LNCaP clone FGC (cell line): ENCODE measurements around the gene ALPI.
"Not testable (repeated sequence)": the region's sequence is repeated elsewhere in the genome, so short reads cannot be mapped to it uniquely, and the experiment has no call there.

Experiments used
- DNase-seq: peaks from one replicate; pipeline ENCODE4 v3.0.0-alpha.2; 2011; ENCODE audit warnings: low read depth
- H3K4me3 ChIP-seq: 2 replicates; pipeline ENCODE4 v1.5.1; 2011; ENCODE audit warnings: mild to moderate bottlenecking, low read depth, low read length, control low read depth
- CTCF ChIP-seq: IDR thresholded peaks from 2 replicates; pipeline ENCODE4 v1.5.1; 2012; ENCODE audit warnings: mild to moderate bottlenecking; ENCODE audit not compliant: control insufficient read depth, insufficient read depth; ENCODE audit errors: extremely low read depth

Gene ALPI

GRCh38 chr2:232447638-232448303, 8.2 kb upstream of the ALPI start:
- TF ChIP-seq CTCF = no peak
- no peak overlapping the region for H3K4me3 ChIP-seq
- no peak for DNase-seq

GRCh38 chr2:232448304-232448690, 7.7 kb upstream of the ALPI start:
- TF ChIP-seq CTCF = no peak
- no peak for DNase-seq
- H3K4me3 ChIP-seq = no peak overlapping the region

DNA sequence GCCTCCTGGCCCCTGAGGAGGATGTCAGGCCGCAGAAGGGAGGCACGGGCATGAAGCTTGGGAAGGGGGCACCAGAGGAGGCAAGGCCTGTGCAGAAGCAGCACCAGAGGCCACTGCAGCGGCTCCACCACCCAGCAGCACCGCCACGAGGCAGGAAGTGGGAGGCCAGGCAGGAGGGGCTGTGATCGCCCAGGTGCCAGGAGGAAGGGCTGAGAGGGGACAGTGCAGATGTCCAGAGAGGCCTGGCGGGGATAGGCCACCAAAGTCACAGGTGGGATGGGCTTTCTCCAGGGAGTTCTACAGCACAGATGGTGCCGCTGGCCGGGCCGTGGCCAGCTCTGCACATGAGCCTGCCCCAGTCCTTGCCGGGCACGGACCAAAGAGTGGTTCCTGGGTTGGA, 6.0 kb upstream of the ALPI start:
- no peak for DNase-seq
- no peak for TF ChIP-seq CTCF
- no peak overlapping the region for H3K4me3 ChIP-seq

DNA sequence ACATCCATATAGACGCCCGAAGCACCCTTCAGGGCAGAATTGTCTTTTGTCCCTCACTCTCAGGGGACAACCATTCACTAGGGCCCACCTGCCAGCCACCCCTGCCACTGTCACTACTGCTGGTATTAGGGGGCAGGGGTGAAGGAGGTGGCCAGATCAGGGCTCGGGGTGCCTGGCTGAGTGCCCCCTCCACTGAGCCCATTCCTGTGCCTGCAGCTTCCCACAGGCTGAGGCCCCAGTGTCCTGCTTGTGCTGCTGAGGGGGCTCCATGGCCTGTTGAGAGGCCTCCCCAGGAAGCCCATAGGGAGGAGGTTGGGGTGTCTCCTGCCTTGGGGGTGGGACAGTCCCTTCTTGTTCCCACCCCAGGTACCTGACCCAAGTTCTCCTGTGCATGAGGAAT, 4.3 kb upstream of the ALPI start:
- H3K4me3 ChIP-seq, DNase-seq: not testable (repeated sequence)

GRCh38 chr2:232454630-232455029, 1.3 kb upstream of the ALPI start:
- no peak for DNase-seq
- no peak for TF ChIP-seq CTCF
- no peak overlapping the region for H3K4me3 ChIP-seq

GRCh38 chr2:232456296-232457120, 555 bp downstream of the ALPI start:
- no peak for DNase-seq
- no peak overlapping the region for H3K4me3 ChIP-seq
- TF ChIP-seq CTCF = no peak

GRCh38 chr2:232457121-232458011, 1.4 kb downstream of the ALPI start:
- DNase-seq = no peak
- H3K4me3 ChIP-seq = no peak overlapping the region
- TF ChIP-seq CTCF = no peak
